ENCODE data around the gene AKNAD1.

AKNAD1 gene

GRCh38 chr1:108856994-108857393, at the start of gene AKNAD1:
Gene AKNAD1, minus strand, starts transcription at chr1:108857094. Its CDS starts 4,430 bp downstream, at chr1:108852664.
- no peak for DNase-seq (ENCODE audit: extremely low spot score)
- TF ChIP-seq CTCF (IDR thresholded peaks at IDR 0.05; ENCODE audit: control extremely low read depth, extremely low read depth, low read depth, missing control alignments): no peak
- ChIA-PET POLR2A (no interaction called here), CTCF (interaction anchor here (1.6 to 2.1 kb wide), 3 partner anchors 8 to 15 kb away, joined by 3 to 4 read pairs (median 3); no protein-coding TSS in a partner anchor)

GRCh38 chr1:108901106-108901505, 44.2 kb upstream of the AKNAD1 start:
- ChIA-PET CTCF (interaction anchor here (1.1 to 16.2 kb wide), 3 partner anchors 10 to 74 kb away, joined by 3 to 300 read pairs (median 3); no protein-coding TSS in a partner anchor), POLR2A (no interaction called here)
- no peak for TF ChIP-seq CTCF (IDR thresholded peaks at IDR 0.05; ENCODE audit: control extremely low read depth, extremely low read depth, low read depth, missing control alignments)
- DNase-seq (ENCODE audit: extremely low spot score): no peak

GRCh38 chr1:108897865-108898720, 41.2 kb upstream of the AKNAD1 start:
- peak; percentile 44 for DNase-seq (ENCODE audit: extremely low spot score)
- ChIA-PET POLR2A (no interaction called here), CTCF (interaction anchor here (0.8 to 16.2 kb wide), 24 partner anchors 12 to 386 kb away, joined by 3 to 300 read pairs (median 4); a partner anchor contains a TSS)

GRCh38 chr1:108896146-108897145, 39.6 kb upstream of the AKNAD1 start:
- TF ChIP-seq CTCF (IDR thresholded peaks at IDR 0.05; ENCODE audit: control extremely low read depth, extremely low read depth, low read depth, missing control alignments): no peak
- DNase-seq (ENCODE audit: extremely low spot score): no peak
- ChIA-PET POLR2A (no interaction called here), CTCF (interaction anchor here (0.7 to 16.2 kb wide), 17 partner anchors 10 to 385 kb away, joined by 3 to 300 read pairs (median 5); partner anchors contain the start of gene GPSM2)

More at GRCh38 chr1:108897865-108898720, 41.2 kb upstream of the AKNAD1 start:
- TF ChIP-seq CTCF (IDR thresholded peaks at IDR 0.05; ENCODE audit: control extremely low read depth, extremely low read depth, low read depth, missing control alignments): peak; percentile 74

- ChIA-PET CTCF (interaction anchor here (1.0 to 16.2 kb wide), 2 partner anchors 66 to 219 kb away, joined by 3 to 300 read pairs; a partner anchor contains a TSS), POLR2A (no interaction called here)
- DNase-seq (ENCODE audit: extremely low spot score): no peak
- TF ChIP-seq CTCF (IDR thresholded peaks at IDR 0.05; ENCODE audit: control extremely low read depth, extremely low read depth, low read depth, missing control alignments): no peak
These were observed 36.2 kb upstream of the AKNAD1 start for GRCh38 chr1:108893141-108893530.
